ENCODE data around the gene DHCR24.

Gene DHCR24

DNA sequence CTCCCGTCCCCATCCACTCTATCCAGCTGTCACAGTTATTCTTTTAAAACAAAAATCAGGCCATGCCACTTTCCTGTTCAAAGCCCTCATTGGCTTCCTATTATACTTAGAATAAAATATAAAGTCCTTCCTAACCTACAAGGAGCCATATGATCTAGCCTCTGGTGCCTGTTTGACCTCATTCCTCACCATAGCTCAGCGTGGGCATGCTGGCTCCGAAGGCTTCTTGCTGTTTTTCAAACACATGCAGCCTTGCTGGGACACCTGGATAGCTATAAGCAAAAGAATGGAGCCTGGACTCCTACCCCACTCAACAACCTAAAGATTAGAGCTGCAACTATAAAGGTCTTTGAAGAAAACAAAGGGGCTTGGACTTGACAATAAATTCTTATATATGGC lies 23.7 kb downstream of the DHCR24 start:
- no peak overlapping the region for H3K4me3 ChIP-seq (ENCODE audit: low read depth, low read length)

DNA sequence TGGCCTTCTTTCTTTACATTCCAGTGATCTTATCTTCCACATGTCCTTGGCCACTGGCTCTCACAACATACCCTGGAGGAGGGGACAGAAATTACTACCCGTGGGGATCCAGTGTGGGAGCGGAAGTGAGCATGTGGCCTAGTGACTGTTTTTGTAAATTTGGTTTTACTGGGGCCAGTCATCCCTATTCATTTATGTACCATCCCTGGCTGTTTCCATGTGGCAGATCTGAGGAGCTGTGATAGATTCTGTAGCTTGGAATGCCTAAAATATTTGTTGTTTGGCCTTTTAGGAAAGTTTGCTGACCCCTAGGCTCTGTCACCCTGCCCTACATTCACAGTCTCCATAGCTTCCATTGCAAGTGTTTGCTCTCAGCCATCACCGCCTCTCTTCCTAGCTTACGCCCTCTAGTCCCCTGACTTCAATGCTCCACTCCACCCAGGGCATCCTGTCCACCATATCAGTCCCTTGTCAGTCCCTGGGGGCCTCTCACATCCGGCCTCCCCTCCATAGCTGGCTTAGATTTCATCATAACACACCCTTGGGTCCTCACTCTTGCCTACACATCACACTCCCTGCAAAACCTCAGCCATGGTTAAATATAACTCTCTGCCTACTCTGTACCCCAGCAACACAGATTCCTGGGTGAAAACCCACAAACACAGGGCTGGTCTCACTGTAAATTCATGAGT lies 25.8 kb downstream of the DHCR24 start:
- no peak for DNase-seq (ENCODE audit: low read depth)
- TF ChIP-seq, protein P1, sequence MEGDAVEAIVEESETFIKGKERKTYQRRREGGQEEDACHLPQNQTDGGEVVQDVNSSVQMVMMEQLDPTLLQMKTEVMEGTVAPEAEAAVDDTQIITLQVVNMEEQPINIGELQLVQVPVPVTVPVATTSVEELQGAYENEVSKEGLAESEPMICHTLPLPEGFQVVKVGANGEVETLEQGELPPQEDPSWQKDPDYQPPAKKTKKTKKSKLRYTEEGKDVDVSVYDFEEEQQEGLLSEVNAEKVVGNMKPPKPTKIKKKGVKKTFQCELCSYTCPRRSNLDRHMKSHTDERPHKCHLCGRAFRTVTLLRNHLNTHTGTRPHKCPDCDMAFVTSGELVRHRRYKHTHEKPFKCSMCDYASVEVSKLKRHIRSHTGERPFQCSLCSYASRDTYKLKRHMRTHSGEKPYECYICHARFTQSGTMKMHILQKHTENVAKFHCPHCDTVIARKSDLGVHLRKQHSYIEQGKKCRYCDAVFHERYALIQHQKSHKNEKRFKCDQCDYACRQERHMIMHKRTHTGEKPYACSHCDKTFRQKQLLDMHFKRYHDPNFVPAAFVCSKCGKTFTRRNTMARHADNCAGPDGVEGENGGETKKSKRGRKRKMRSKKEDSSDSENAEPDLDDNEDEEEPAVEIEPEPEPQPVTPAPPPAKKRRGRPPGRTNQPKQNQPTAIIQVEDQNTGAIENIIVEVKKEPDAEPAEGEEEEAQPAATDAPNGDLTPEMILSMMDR (IDR thresholded peaks at IDR 0.05; ENCODE audit: low read depth, low read length, missing control alignments): no peak
- no peak overlapping the region for H3K4me3 ChIP-seq (ENCODE audit: low read depth, low read length)

More for the DNA sequence above, 23.7 kb downstream of the DHCR24 start:
- TF ChIP-seq, protein P1 (IDR thresholded peaks at IDR 0.05; ENCODE audit: low read depth, low read length, missing control alignments): no peak
- no peak for DNase-seq (ENCODE audit: low read depth)

DNA sequence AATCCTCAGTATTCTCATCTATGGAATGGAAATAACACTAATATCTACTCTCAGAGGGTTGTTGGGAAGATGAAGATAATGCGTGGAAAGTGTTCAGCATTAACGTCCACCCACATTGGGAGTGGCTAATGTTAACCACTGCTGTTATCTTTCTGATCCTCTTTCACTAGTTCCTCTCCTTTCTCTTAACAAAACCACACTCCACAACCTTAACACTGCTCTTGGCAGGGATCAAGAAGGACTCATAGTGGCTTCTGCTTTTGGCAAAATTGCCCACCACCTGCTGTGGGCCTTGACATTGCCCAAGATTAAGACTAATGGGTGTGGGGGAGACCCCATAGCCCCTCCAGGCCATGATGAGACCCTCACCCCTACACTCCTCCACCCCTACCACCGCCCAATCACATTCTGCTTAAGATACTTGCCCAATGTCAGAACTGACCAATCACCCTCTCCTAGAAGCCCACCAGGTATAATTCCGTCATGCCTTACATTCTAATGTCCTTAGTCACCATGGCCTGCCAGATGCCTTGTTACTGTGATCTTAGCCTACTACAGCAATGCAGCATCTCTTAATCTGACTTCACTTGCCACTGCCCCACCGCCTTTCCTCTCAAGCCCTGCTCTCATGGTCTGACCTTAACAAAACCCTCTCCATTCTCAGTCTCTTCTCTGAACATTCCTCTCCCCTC lies 27.1 kb downstream of the DHCR24 start:
- no peak for DNase-seq (ENCODE audit: low read depth)
- no peak overlapping the region for H3K4me3 ChIP-seq (ENCODE audit: low read depth, low read length)
- TF ChIP-seq, protein P1 (IDR thresholded peaks at IDR 0.05; ENCODE audit: low read depth, low read length, missing control alignments): no peak

DNA sequence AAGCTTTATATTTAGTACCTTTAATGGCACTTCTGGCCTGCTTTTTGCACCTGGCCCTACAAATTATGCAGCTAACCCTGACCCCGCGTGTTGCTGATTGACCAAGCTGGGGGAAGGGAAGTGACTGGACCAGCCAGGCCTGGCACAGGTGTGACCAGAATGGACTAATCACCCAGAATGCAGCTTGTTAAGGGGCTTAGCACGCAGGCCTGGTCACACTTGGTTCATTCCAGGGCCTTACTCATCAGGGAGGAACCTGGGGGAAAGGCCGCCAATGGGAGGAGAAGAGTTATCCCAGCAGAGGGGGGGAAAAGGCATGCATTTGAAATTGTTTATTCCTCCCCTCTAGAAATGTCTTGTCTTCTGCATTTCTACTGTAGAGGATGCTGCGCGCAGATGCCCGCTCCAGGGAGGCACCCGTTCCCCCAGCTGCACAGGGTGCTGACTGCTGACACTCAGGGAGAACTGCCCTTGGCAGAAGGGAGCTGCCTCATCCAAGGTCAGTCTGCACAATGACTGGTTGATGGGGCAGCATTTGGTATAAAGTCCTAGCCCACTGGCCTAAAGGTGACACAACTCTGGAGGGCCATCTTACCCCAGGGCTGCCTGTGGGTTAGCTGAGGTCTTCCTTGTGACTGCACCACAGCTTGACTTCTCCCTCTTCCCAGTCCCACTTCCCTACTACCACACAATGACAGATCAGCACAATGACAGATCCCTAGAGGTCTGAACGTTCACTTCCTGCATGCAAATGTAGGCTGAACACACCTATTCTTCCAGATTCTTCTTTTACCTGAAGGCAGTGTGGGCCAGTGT lies 29.0 kb downstream of the DHCR24 start:
- DNase-seq (ENCODE audit: low read depth): no peak
- H3K4me3 ChIP-seq (ENCODE audit: low read depth, low read length): no peak overlapping the region
- TF ChIP-seq, protein P1 (IDR thresholded peaks at IDR 0.05; ENCODE audit: low read depth, low read length, missing control alignments): no peak

DNA sequence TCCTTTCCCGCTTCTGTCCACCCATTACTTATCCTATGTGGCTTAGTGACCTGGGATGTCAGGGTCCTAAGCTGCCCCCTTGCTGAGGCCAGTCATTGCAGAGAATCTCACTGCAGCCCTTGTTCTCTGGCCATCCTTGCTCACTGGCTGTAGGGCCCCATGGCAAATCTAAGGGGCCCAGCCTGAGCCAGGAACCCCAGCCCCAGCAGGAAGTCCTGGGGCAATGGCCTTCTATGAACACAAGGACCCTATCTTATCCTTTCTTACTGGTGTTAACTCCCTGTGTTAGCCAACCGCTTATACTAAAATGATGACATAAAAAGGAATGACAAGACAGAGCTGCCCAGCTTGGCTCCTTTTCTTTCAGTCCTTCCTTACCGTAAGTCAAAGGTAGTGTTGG lies 29.9 kb downstream of the DHCR24 start:
- TF ChIP-seq, protein P1 (IDR thresholded peaks at IDR 0.05; ENCODE audit: low read depth, low read length, missing control alignments): no peak
- no peak for DNase-seq (ENCODE audit: low read depth)
- H3K4me3 ChIP-seq (ENCODE audit: low read depth, low read length): no peak overlapping the region

DNA sequence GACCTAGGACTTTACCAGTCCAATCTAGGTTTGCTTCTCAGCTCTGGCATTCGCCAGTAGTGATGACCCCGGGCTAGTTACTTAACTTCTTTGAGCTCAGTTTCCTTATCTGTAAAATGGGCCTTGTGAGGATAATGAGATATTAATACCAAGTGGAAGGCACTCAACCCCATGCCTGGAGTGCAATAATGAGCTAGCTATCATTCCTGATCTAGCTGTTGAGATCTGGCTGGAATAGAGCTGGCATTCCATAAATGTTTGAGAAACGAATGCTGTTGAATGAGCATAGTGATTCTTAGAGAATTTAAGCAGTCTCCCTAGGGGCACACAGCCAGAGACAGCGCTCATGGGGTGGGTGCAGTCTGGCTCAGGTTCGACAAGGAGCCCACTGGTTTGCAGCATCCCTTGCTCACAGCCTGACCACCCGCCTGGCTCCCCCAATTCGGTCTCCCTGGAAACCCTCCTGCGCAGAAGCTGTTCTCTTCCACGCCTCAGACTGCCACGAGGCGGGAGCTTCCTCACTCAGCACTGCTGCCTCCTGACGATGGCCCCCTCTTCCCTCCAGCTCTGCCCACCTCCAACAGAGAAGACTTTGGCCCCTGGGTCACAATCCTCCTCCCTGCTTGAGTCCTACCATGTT lies 32.5 kb downstream of the DHCR24 start:
- no peak for DNase-seq (ENCODE audit: low read depth)
- H3K4me3 ChIP-seq (ENCODE audit: low read depth, low read length): no peak overlapping the region
- TF ChIP-seq, protein P1 (IDR thresholded peaks at IDR 0.05; ENCODE audit: low read depth, low read length, missing control alignments): no peak
